Measurements from ENCODE around the gene PSG4.
"Not testable (repeated sequence)": the region's sequence is repeated elsewhere in the genome, so short reads cannot be mapped to it uniquely, and the experiment has no call there.

Gene PSG4

DNA sequence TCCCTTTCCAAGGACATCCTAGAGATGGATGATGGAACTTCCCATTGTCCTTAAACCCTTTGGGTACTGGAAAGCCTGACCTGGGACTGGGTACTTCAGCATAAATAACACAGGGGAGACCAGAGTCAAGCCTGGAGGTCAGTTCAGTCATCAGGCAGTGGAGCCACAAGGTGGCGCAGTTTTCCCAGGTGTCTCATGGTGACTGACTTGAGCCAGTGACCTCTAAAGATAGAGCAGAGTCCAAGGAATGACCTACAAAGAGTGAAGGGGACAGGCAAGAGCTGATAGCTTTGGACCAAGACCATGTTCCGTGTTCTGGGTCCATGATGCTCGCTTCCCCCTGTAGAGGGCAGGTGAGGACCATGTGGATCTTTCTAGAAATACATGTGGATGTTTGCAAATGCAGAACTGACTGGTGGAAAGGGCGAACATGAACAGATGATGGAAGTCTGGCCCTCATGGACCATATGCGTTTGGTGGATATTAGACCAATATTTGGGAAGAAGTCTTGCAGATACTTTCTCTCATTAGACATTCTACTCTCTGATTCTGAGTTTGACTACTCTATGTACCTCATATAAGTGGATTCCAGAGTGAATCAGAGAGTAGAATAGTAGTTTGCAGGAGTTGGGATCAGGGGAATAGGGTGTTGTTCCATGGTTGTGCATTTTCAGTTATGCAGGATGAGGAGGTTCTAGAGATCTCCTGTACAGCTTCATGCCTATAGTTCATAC, 6.6 kb downstream of the PSG4 start:
- not testable (repeated sequence) for DNase-seq (ENCODE audit: low read depth)

DNA sequence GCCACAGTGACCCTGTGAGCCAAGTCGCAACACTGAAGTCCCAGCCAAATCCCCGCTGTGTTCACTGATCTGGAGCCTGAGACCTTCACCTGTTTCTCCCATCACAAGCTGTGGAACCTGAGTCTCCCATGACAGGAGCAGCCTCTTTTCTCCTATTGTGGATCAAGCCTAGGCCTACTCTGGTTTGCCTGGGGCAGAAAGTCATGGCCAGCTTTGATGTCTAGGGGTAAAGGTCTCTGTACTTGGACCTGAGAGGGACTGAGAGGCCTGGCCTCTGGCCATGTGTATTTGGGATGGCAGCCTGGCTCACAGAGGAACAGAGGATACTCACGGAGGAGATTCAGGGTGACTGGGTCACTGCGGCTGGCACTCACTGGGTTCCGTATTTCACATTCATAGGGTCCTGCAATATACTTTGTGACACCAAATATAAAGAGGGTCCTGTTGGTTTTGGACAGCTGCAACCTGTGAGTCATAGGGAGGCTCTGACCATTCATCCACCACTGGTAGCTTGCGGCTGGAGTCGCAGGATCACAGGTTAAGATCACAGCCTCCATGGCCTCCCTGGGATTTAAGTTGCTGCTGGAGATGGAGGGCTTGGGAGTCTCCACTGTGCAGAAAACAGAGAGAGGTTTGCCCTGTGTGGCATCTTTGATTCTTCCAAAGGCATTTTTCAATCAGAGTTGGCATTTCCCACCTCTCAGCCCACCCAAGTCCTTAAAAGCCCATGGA, 7.6 kb downstream of the PSG4 start:
- not testable (repeated sequence) for DNase-seq (ENCODE audit: low read depth)

DNA sequence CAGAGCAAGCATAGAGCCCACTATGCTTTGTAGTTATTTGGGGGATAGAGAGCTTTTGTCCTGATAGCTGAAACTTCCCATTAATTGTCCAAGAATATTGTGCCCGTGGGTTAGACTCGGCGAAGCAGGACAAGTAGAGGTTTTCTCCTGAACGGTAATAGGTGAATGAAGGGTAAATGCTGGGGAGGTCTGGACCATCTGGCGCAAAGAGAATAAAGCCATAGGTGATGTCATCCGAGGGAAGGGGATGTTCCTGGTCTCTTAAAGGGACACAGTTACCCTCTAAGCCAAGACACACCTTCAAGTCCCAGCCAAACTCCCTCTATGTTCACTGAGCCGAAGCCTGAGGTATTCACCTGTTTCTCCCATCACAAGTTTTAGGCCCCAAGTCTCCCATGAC, 11.0 kb downstream of the PSG4 start:
- DNase-seq (ENCODE audit: low read depth), result not testable (repeated sequence)

DNA sequence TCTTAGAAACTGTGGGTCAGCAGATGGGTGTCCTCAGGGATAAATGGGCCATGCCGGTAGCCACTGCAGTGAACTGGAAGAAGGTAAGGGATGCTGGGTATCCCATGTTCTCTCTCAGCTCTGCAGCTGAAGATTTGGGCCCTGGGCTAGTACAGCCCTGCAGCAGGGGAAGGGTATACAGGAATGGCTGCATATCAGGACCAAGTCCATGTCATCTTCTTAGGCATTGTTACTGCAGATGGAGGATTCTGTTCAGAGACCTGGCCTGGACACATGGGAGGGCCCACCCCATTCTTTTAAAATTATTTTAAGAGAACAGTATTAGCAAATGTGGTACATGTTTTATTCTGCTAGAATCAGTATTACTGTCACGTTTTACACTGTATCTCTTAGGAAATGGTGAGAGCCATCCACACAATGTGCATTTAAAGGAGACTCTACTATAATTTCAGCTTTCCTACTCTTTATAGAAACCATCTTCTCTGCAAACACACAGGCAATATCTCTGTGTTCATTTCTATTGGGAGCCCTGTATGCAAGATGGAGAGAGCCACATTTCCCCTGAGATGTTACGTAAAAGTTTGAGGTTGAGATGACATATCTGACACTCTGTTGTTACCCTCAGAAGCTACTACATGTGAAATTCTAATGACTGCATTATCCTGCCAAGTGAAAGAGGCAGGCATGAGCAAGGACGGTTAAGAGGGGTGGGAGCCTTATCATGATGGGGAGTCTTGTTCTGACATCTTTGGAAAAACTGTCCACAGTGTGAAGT, 12.9 kb downstream of the PSG4 start:
- not testable (repeated sequence) for DNase-seq (ENCODE audit: low read depth)

DNA sequence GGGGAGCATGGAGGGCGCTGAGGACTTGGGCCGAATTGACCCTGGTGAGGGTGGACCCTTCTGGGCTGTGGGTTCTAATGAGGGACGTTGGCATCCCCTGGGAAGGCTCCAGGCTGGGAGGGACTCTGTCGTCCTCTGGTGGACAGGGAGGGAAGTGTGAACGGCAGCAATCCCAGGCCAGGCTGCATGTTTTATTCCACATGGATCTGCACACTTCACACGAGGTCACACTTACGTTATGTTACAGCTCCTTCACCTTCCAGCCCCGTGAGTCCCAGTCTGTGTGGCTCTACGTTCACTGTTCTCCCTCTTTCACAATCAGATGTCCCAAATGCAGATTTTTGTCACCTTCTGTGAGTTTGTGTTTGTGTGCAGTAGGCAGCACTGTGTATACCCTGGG, 17.3 kb downstream of the PSG4 start:
- not testable (repeated sequence) for DNase-seq (ENCODE audit: low read depth)

DNA sequence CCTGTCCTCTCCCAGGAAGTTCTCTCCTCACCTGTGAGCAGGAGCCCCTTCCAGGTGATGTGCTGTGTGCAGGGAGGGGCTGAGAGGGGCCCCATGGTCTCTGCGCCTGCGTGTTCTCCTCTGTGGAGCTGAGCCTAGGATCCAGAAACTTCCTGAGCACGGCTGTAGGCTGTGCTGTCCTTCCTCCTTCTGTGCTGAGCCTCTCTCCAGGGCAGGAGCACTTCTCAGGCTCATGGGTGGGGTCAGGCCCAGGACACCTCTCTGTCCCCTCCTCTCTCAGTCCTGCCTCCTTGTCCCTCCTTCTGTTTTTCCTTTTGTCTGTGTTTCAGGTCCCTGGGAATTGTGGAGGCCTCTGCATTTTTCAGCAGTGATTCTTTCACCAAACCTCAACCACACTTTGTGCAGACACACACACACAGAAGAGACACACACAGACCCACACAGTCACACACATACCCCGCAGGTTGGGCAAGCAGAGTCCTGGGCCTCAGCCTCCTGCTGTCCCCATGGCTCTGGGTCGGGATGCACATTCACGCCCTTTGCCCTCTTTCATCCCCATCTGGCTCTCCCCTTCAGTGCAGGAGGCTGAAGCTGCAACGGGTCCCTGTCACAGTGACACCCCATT, 19.0 kb downstream of the PSG4 start, which contains the start of gene PSG5:
TSS of gene PSG5 (minus strand) at position 226 of the 625 bp plus-strand sequence. CDS start at position 95, 131 bp downstream.
- not testable (repeated sequence) for DNase-seq (ENCODE audit: low read depth)

DNA sequence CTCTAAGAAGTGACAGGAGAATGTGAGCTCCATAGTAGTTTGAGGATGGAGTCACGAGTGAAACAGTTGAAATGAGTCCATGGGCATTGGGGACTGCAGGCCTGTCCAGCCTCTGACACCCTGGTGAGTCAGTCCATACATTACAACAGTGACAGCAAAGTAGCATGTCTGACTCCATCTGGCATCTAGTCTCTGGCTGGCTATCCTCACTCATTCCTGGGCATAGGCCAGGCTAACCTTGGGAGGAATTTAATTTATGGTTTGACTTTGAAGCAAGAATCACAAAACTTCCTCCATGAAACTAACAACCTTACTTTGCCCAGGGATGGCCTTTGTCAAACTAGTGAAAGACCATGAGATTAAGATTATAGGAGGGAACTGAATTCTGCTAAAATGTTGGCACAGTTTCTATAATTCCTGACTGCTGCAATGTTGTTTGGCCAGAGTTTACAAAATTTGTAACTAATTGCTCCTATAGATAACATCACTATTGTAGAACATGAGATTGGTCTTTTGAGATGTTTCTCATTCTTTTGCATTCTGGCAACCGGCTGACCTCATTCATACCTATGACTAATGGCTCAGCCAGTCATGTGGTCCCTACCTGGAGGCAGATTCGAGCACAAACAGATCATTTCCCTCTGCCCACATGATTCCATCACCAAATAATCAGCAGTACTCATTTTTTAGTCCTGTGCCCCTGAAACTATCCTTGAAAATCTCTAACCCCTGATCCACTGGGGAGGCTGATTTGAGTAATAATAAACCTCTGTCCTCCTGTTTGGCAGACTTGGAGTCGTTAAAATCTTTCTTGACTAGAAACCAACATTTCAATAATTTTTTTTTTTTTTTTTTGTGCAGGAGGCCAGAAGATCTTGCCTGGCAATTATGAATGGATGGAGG, 23.3 kb downstream of the PSG4 start:
- not testable (repeated sequence) for DNase-seq (ENCODE audit: low read depth)

DNA sequence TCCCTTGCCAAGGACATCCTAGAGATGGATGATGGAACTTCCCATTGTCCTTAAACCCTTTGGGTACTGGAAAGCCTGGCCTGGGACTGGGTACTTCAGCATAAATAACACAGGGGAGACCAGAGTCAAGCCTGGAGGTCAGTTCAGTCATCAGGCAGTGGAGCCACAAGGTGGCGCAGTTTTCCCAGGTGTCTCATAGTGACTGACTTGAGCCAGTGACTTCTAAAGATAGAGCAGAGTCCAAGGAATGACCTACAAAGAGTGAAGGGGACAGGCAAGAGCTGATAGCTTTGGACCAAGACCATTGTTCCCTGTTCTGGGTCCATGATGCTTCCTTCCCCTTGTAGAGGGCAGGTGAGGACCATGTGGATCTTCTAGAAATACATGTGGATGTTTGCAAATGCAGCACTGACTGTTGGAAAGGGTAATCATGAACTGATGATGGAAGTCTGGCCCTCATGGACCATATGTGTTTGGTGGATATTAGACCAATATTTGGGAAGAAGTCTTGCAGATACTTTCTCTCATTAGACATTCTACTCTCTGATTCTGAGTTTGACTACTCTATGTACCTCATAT, 25.8 kb downstream of the PSG4 start:
- not testable (repeated sequence) for DNase-seq (ENCODE audit: low read depth)

DNA sequence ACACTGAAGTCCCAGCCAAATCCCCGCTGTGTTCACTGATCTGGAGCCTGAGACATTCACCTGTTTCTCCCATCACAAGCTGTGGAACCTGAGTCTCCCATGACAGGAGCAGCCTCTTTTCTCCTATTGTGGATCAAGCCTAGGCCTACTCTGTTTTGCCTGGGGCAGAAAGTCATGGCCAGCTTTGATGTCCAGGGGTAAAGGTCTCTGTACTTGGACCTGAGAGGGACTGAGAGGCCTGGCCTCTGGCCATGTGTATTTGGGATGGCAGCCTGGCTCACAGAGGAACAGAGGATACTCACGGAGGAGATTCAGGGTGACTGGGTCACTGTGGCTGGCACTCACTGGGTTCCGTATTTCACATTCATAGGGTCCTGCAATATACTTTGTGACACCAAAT, 26.9 kb downstream of the PSG4 start:
- DNase-seq (ENCODE audit: low read depth), result not testable (repeated sequence)

DNA sequence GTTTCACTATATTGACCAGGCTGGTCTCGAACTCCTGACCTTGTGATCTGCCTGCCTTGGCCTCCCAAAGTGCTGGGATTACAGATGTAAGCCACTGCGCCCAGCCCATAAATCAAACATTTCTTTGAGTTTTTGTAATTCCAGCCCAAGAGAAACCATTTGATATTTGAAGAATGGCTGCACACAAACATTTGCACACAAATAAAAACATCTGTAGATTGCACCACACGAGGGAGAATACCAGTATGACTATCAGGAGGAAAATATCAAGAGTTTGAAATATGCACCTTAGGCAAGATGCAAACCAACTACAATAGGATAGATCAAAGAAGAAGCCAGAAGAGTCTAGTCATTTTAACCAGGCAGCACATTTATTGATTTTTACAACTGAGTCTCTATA, 39.5 kb downstream of the PSG4 start:
- DNase-seq (ENCODE audit: low read depth), result not testable (repeated sequence)

DNA sequence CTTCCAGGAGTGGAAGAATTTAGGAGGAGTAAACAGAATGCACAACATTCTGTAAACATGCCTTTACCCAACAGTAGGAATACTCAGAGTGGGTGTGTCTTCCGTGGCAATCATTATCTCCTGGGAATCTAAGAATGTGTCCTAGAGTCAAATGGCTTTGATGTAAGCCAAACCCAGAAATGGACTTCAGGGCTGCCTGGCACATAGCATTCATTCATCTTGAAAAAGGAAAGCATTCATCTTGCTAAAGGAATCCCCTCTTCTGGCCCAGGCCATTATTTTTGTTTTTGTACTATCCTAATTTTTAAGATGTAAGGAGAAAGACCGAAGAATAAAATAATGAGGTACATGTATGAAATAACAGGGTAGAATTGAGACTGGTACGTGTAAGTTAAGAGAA, 42.3 kb downstream of the PSG4 start:
- DNase-seq (ENCODE audit: low read depth), result not testable (repeated sequence)

DNA sequence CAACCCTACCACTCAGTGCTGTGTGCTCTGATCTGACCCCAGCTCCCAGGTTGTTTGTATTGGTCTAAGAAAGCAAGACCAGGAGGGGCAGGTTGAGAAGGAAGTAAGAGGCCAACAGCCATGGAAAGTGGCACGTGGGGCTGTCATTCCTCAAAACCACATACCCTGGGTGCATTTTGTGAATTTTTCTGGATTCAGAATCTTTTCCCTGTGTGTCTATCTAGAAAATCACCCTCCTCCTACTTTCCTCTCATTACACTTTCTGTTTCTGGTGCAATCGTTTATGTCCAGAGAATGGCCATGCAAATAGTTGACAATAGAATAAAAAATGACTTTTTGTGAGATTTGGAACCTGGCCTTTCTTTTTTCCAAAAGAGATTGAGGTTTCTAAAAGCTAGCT, 43.2 kb downstream of the PSG4 start:
- not testable (repeated sequence) for DNase-seq (ENCODE audit: low read depth)

DNA sequence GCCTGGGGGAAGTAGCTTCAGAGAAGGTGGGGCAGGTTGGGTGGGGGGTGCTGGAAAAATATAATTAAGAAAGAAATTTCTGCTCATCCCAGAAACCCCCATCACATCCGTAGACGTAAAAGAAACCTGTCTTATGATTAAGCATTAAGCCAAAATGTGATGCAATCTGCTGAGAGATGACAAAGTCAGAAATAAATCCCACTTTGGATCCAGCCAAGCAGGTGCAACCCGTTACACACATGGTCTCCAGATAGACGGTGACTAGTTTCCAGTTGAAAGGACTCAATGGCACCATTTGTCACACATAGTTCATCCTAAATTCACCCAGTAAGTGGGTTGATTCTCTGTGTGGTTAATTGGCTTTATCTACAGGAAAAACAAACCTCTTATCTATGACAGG, 53.2 kb downstream of the PSG4 start:
- DNase-seq (ENCODE audit: low read depth), result no peak

DNA sequence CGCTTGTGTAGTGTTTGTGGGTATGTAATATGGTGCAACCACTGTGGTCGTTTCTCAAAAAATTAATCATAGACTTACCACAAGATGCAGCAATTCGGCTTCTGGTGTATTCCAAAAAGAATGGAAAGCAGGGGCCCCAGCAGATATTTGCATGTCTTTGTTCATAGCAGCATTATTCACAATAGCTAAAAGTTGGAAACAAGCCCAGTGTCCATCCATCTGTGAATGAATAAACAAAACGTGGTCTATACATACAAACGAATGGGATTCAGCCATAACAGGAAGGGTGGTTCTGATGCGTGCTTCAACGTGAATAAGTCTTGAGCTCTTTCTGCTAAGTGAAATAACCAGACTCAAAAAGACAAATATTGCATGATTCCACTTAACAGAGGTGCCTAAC, 55.6 kb downstream of the PSG4 start:
- DNase-seq (ENCODE audit: low read depth), result not testable (repeated sequence)

DNA sequence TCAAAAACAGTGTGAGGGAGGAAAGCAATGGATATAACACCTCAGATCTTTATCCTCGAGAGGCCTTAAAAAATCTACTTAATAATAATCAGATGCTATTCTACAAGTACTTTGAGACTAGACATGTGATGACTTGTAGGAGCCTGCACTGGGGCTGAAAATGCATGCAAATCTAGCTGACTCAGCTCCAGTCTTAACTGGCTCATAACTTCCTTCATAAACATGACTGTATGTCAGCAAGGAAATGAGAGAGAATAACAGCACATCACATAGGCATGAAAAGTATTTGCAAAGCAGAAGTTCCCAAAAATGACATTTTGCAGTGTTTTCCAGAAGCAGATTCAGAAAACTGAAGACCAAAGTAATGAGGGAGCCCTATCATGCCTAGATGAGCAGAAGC, 57.2 kb downstream of the PSG4 start:
- DNase-seq (ENCODE audit: low read depth), result no peak

Data from stimulated activated CD8-positive, alpha-beta memory T cell treated with anti-CD3 and anti-CD28 coated beads, Interleukin-15, amount 100 ng/mL, for 1 hour (primary cell).